Measurements from ENCODE around the gene GNA12.

GRCh38 chr7:2713978-2714377, 130.1 kb downstream of the GNA12 start:
- no peak for TF ChIP-seq CTCF (optimal IDR thresholded peaks at IDR 0.05 in 1 of 3, IDR thresholded peaks at IDR 0.05 in 1 of 3, conservative IDR thresholded peaks at IDR 0.05 in 1 of 3; ENCODE audit: extremely low read depth in 1 of 3, insufficient read depth in 2 of 3, low read length in 3 of 3)
- TF ChIP-seq EZH2 (IDR thresholded peaks at IDR 0.05; ENCODE audit: low read length), result no peak

All from keratinocyte (primary cell).